Spleen (tissue), 7 donors: ENCODE results near the gene ADGRF3.

ENCODE experiments used
- CTCF ChIP-seq, 11 experiments: fragments of 200-600 bp in 7 of 11; fragments of 450-650 bp in 4 of 11; sonication (generic) in 4 of 11; IDR thresholded peaks in 8 of 11; conservative IDR thresholded peaks in 3 of 11; 1 replicate in 7 of 11; 2 replicates in 4 of 11; pipeline versions ENCODE4 v1.4.0 to v1.8.0; 2016 to 2021; ENCODE audit warnings: antibody characterized with exemption in 11 of 11, inconsistent platforms in 4 of 11, mild to moderate bottlenecking in 1 of 11
- POLR2A ChIP-seq, 3 donors: fragments of 450-650 bp; IDR thresholded peaks; one replicate each; pipeline ENCODE4 v1.5.1; 2017; ENCODE audit warnings: antibody characterized with exemption in 3 of 3, mild to moderate bottlenecking in 1 of 3
- POLR2AphosphoS5 ChIP-seq, 3 donors: sonication (generic); formaldehyde crosslinking; IDR thresholded peaks; one replicate each; pipeline ENCODE4 v1.5.1; 2017; ENCODE audit warnings: antibody characterized with exemption in 3 of 3
- donor health status: DM: no; HTN: no; CAD: no; lungs with moderate emphysema.
- donor health status: DM: no; HTN: no; CAD: no.
- donor health status: DM: no; HTN: no; CAD: no.

- no peak for TF ChIP-seq CTCF (IDR thresholded peaks at IDR 0.05 in 8 of 11, conservative IDR thresholded peaks at IDR 0.05 in 3 of 11)
- no peak for TF ChIP-seq POLR2A (IDR thresholded peaks at IDR 0.05)
- TF ChIP-seq POLR2AphosphoS5 (IDR thresholded peaks at IDR 0.05): no peak
Observed at GRCh38 chr2:26333293-26333692, 13.3 kb downstream of the ADGRF3 start.
